ENCODE measurements around the gene CNOT8.

DNA sequence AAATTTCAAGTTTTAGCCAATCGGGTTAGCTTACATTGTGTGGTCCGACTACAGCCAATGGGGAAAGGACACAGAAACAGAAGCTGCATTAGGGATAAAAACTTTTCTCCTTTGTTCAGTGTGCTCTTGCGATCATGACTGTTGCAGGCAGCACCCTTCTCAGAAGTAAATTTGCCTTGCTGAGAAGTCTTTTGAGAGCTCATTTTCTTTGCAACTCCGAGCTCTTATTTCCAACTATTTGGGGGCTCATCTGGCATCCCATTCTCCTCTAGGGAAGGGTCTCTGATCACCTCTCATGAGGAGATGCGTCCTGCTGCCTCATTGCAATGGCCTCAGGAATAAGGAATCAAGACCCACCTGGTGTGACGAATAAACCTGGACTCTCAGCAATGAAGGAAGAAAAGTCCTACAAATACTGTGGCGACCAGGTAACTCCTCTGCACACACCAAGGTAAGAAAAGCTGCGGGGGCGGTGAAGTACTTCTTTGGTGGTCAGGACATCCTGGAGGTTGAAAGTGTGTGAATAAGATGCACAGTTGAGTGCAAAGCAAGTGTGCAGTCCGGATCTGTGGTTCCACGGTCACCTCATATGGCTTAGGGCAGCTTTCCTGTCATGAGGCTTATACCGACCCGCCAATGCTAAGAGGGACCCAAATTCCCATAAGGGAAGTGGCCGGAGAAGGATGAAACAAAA lies 20.4 kb downstream of the CNOT8 start:
- TF ChIP-seq POLR2AphosphoS5 (IDR thresholded peaks at IDR 0.05) (no peak), POLR2A (IDR thresholded peaks at IDR 0.05) (no peak)
- TF ChIP-seq, protein P1, sequence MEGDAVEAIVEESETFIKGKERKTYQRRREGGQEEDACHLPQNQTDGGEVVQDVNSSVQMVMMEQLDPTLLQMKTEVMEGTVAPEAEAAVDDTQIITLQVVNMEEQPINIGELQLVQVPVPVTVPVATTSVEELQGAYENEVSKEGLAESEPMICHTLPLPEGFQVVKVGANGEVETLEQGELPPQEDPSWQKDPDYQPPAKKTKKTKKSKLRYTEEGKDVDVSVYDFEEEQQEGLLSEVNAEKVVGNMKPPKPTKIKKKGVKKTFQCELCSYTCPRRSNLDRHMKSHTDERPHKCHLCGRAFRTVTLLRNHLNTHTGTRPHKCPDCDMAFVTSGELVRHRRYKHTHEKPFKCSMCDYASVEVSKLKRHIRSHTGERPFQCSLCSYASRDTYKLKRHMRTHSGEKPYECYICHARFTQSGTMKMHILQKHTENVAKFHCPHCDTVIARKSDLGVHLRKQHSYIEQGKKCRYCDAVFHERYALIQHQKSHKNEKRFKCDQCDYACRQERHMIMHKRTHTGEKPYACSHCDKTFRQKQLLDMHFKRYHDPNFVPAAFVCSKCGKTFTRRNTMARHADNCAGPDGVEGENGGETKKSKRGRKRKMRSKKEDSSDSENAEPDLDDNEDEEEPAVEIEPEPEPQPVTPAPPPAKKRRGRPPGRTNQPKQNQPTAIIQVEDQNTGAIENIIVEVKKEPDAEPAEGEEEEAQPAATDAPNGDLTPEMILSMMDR (IDR thresholded peaks at IDR 0.05), result no peak
